ENCODE results near the gene GBGT1. TPM values are rescaled to one million over a fixed set of nuclear protein-coding genes. Genes with fewer than 3 reads are reported as not detected.

The GBGT1 gene
- total and polyA plus RNA-seq, 7 donors, result 1.6 to 4.4 (median 2.9) TPM

GRCh38 chr9:133194597-133194996 lies 30.9 kb upstream of the GBGT1 start:
- peaks cover 0 to 35% (median under 1%) of the 10 kb centered on the region in 3 donors for H3K27me3 ChIP-seq (ENCODE audit: insufficient read depth in 3 of 3, low read length in 2 of 3)
- intact Hi-C loops (cut with DNase I), result no loop called here

GRCh38 chr9:133191989-133192388 lies 28.3 kb upstream of the GBGT1 start:
- DNase-seq, result peak in 1 of 2 donors; percentile 34
- H3K27me3 ChIP-seq (ENCODE audit: insufficient read depth in 3 of 3, low read length in 2 of 3), result peaks cover 0 to 44% (median 6%) of the 10 kb centered on the region in 3 donors
- intact Hi-C loops (cut with DNase I), result no loop called here

More at GRCh38 chr9:133194597-133194996, 30.9 kb upstream of the GBGT1 start:
- no peaks in the 10 kb centered on the region for H3K36me3 ChIP-seq (ENCODE audit: insufficient read depth in 1 of 2, low read depth in 1 of 2)
- no peak for TF ChIP-seq CTCF (IDR thresholded peaks at IDR 0.05)
- H3K27ac ChIP-seq, result no peak overlapping the region
- ATAC-seq, result no peak
- no peak overlapping the region for H3K4me3 ChIP-seq
- no peaks in the 10 kb centered on the region for H3K4me1 ChIP-seq
- WGBS, 3 donors, result 81 to 87% (median 84%) methylated on average over 4 of the region's 4 CpGs
- no peak for DNase-seq
- H3K9me3 ChIP-seq, result peaks cover 7% of the 10 kb centered on the region

GRCh38 chr9:133189826-133190225 lies 26.1 kb upstream of the GBGT1 start:
- no peak for DNase-seq
- H3K4me1 ChIP-seq, result no peaks in the 10 kb centered on the region
- H3K9me3 ChIP-seq, result peaks cover 2% of the 10 kb centered on the region
- no peak for ATAC-seq
- TF ChIP-seq CTCF (IDR thresholded peaks at IDR 0.05), result no peak
- H3K27ac ChIP-seq, result no peak overlapping the region
- H3K36me3 ChIP-seq (ENCODE audit: insufficient read depth in 1 of 2, low read depth in 1 of 2), result no peaks in the 10 kb centered on the region
- peaks cover 0 to 50% (median 6%) of the 10 kb centered on the region in 3 donors for H3K27me3 ChIP-seq (ENCODE audit: insufficient read depth in 3 of 3, low read length in 2 of 3)
- intact Hi-C loops (cut with DNase I), result loop anchor here (5.0 kb wide), 3 partner anchors 87 to 212 kb away; partner anchors contain the start of gene ABO (in 1 of the 2)
- WGBS, 3 donors, result 78 to 80% (median 80%) methylated on average over 8 of the region's 8 CpGs
- H3K4me3 ChIP-seq, result no peak overlapping the region

More at GRCh38 chr9:133191989-133192388, 28.3 kb upstream of the GBGT1 start:
- Histone ChIP-seq H3K36me3 (ENCODE audit: insufficient read depth in 1 of 2, low read depth in 1 of 2) (no peaks in the 10 kb centered on the region), H3K9me3 (peaks cover 7% of the 10 kb centered on the region), H3K4me3 (no peak overlapping the region), H3K27ac (no peak overlapping the region), H3K4me1 (no peaks in the 10 kb centered on the region)
- no peak for TF ChIP-seq CTCF (IDR thresholded peaks at IDR 0.05)
- no peak for ATAC-seq
- WGBS, 3 donors, result 40 to 42% (median 42%) methylated on average over 7 of the region's 7 CpGs

- TF ChIP-seq CTCF (IDR thresholded peaks at IDR 0.05), result no peak
- DNase-seq, result no peak
- Histone ChIP-seq H3K9me3 (no peaks in the 10 kb centered on the region), H3K4me3 (no peak overlapping the region), H3K36me3 (ENCODE audit: insufficient read depth in 1 of 2, low read depth in 1 of 2) (no peaks in the 10 kb centered on the region), H3K27me3 (ENCODE audit: insufficient read depth in 3 of 3, low read length in 2 of 3) (peaks cover 0 to 52% (median 6%) of the 10 kb centered on the region in 3 donors), H3K4me1 (no peaks in the 10 kb centered on the region), H3K27ac (no peak overlapping the region)
- no peak for ATAC-seq
- 75 to 81% (median 79%) methylated on average over 7 of the region's 7 CpGs for WGBS, 3 donors
- intact Hi-C loops (cut with DNase I), result loop anchor here (5.0 kb wide), 3 partner anchors 88 to 213 kb away; partner anchors contain the start of gene ABO (in 1 of the 2)
Measured at GRCh38 chr9:133188843-133189180, 25.1 kb upstream of the GBGT1 start.

Measured in psoas muscle (tissue), 8 donors.